Smooth muscle cell (in vitro differentiated cells): ENCODE measurements around the gene TOX2. TPM values are rescaled to one million over a fixed set of nuclear protein-coding genes. Genes with fewer than 3 reads are reported as not detected.
A peak's percentile ranks its signal among the peaks of the same experiment; 100 is the strongest.

ENCODE experiments used
- DNase-seq: peaks from one replicate; lab custom pipeline; 2025; ENCODE audit not compliant: unreplicated experiment; lab: John Stamatoyannopoulos, UW
- H2AFZ ChIP-seq: fragments of 200-600 bp; sonication (generic); 2 replicates; pipeline ENCODE4 v1.6.0; 2016; ENCODE audit warnings: antibody characterized with exemption, low read depth, mild to moderate bottlenecking
- H3F3A ChIP-seq: fragments of 200-600 bp; sonication (generic); 2 replicates; pipeline ENCODE4 v1.6.0; 2017; ENCODE audit warnings: antibody characterized with exemption, low read depth
- H3K27ac ChIP-seq: fragments of 200-600 bp; sonication (generic); 2 replicates; pipeline ENCODE4 v1.5.1; 2016; ENCODE audit warnings: low read depth, mild to moderate bottlenecking
- H3K27me3 ChIP-seq: fragments of 200-600 bp; sonication (generic); 2 replicates; pipeline ENCODE4 v1.6.1; 2016; ENCODE audit warnings: low read depth, mild to moderate bottlenecking
- H3K36me3 ChIP-seq: fragments of 200-600 bp; sonication (generic); 2 replicates; pipeline ENCODE4 v1.5.1; 2016; ENCODE audit warnings: low read depth
- H3K4me1 ChIP-seq: fragments of 200-600 bp; sonication (generic); 2 replicates; pipeline ENCODE4 v1.5.1; 2016; ENCODE audit warnings: low read depth
- H3K4me2 ChIP-seq: fragments of 200-600 bp; sonication (generic); 2 replicates; pipeline ENCODE4 v1.6.0; 2016; ENCODE audit warnings: mild to moderate bottlenecking
- H3K4me3 ChIP-seq: fragments of 200-600 bp; sonication (generic); 2 replicates; pipeline ENCODE4 v1.5.1; 2016; ENCODE audit warnings: mild to moderate bottlenecking
- H3K79me2 ChIP-seq: fragments of 200-600 bp; sonication (generic); 2 replicates; pipeline ENCODE4 v1.6.0; 2016; ENCODE audit warnings: low read depth, mild to moderate bottlenecking
- H3K9ac ChIP-seq: fragments of 200-600 bp; sonication (generic); 2 replicates; pipeline ENCODE4 v1.6.0; 2016; ENCODE audit warnings: low read depth
- H3K9me3 ChIP-seq: fragments of 200-600 bp; sonication (generic); replicated peaks from 2 replicates; pipeline ENCODE4 v1.5.1; 2016; ENCODE audit warnings: low read depth
- H4K20me1 ChIP-seq: fragments of 200-600 bp; sonication (generic); 2 replicates; pipeline ENCODE4 v1.6.0; 2016; ENCODE audit warnings: low read depth
- CTCF ChIP-seq: fragments of 200-600 bp; sonication (generic); IDR thresholded peaks from 2 replicates; pipeline ENCODE4 v1.5.1; 2017; ENCODE audit warnings: borderline replicate concordance, mild to moderate bottlenecking, antibody characterized with exemption; ENCODE audit not compliant: insufficient read depth, poor library complexity, severe bottlenecking
- WGBS: methylation state at CpG from one replicate; pipeline ENCODE4 v1.1.7; 2016; ENCODE audit warnings: low lambda C conversion rate; 5-methylcytosine and 5-hydroxymethylcytosine counted together
- polyA plus RNA-seq: library from polyadenylated mRNA; unstranded; fragments of >200 nt; fragmentation: Nextera tagmentation; extraction: Ambion mirVana; gene quantifications from 2 replicates; pipeline ENCODE4 v1.2.1, GENCODE V29; 2016
- total RNA-seq: library from RNA; depleted of rRNA; stranded (reverse); fragments of >200 nt; gene quantifications from 2 replicates; pipeline ENCODE4 v1.2.3, GENCODE V29; 2014

Gene TOX2
- total and polyA plus RNA-seq, 2 experiments from 2014 or later = 1.1 to 3.8 TPM

- Histone ChIP-seq H3K9me3 (no peaks in the 10 kb centered on the region), H3K4me2 (peak overlapping the region; percentile 36), H2AFZ (no peak overlapping the region), H3K4me3 (no peak overlapping the region), H3F3A (peaks cover 3% of the 10 kb centered on the region), H3K9ac (no peak overlapping the region), H3K79me2 (no peaks in the 10 kb centered on the region), H3K4me1 (no peaks in the 10 kb centered on the region), H4K20me1 (no peaks in the 10 kb centered on the region), H3K27ac (peak overlapping the region; percentile 32), H3K27me3 (no peaks in the 10 kb centered on the region), H3K36me3 (no peaks in the 10 kb centered on the region)
- no peak for DNase-seq
- WGBS = 72% methylated on average over 8 of the region's 8 CpGs
- no peak for TF ChIP-seq CTCF
These were observed 41.1 kb downstream of the TOX2 start for GRCh38 chr20:43955750-43956191.

GRCh38 chr20:43957392-43957791 lies 42.7 kb downstream of the TOX2 start:
- no peaks in the 10 kb centered on the region for H3K4me1 ChIP-seq
- no peak overlapping the region for H3K9ac ChIP-seq
- H3K27ac ChIP-seq = no peak overlapping the region
- H3K4me3 ChIP-seq = no peak overlapping the region
- no peaks in the 10 kb centered on the region for H3K79me2 ChIP-seq
- no peaks in the 10 kb centered on the region for H3K9me3 ChIP-seq
- no peaks in the 10 kb centered on the region for H3K27me3 ChIP-seq
- H3K36me3 ChIP-seq = no peaks in the 10 kb centered on the region
- no peak for TF ChIP-seq CTCF
- DNase-seq = no peak
- 96% methylated on average over 3 of the region's 3 CpGs for WGBS
- H3K4me2 ChIP-seq = no peak overlapping the region
- no peaks in the 10 kb centered on the region for H4K20me1 ChIP-seq
- H3F3A ChIP-seq = peaks cover 3% of the 10 kb centered on the region
- H2AFZ ChIP-seq = no peak overlapping the region

GRCh38 chr20:43958626-43959025 lies 44.0 kb downstream of the TOX2 start:
- Histone ChIP-seq H3K4me1 (no peaks in the 10 kb centered on the region), H3K36me3 (no peaks in the 10 kb centered on the region), H3K4me3 (no peak overlapping the region), H3K27me3 (no peaks in the 10 kb centered on the region), H3K9ac (no peak overlapping the region), H3K79me2 (no peaks in the 10 kb centered on the region), H2AFZ (no peak overlapping the region), H3K4me2 (no peak overlapping the region), H3K9me3 (no peaks in the 10 kb centered on the region), H3F3A (peaks cover 3% of the 10 kb centered on the region), H4K20me1 (no peaks in the 10 kb centered on the region), H3K27ac (no peak overlapping the region)
- no peak for TF ChIP-seq CTCF
- DNase-seq = no peak
- 93% methylated on average over 2 of the region's 2 CpGs for WGBS
